Measurements from ENCODE around the gene C6orf136.

GRCh38 chr6:30644769-30645168 lies 2.2 kb upstream of the C6orf136 start:
- TF ChIP-seq POLR2A (IDR thresholded peaks at IDR 0.05) (no peak), CTCF (IDR thresholded peaks at IDR 0.05) (no peak), POLR2AphosphoS5 (IDR thresholded peaks at IDR 0.05) (no peak), EP300 (IDR thresholded peaks at IDR 0.05) (no peak)
